Mesothelial cell of epicardium (in vitro differentiated cells): ENCODE data around the gene TIMM29. TPM values are rescaled to one million over a fixed set of nuclear protein-coding genes. Genes with fewer than 3 reads are reported as not detected.

Experiments used
- DNase-seq, 2 experiments: peaks; one replicate each; pipeline ENCODE4 v3.0.0; 2021; ENCODE audit warnings: low spot score in 2 of 2; ENCODE audit not compliant: unreplicated experiment in 2 of 2
- H3K27ac Mint-ChIP-seq: 2 replicates; pipeline ENCODE4 v1.8.0; 2021; ENCODE audit warnings: mixed read lengths
- H3K27me3 Mint-ChIP-seq: 2 replicates; pipeline ENCODE4 v1.8.0; 2021; ENCODE audit warnings: low read depth, mixed read lengths
- H3K36me3 Mint-ChIP-seq: 2 replicates; pipeline ENCODE4 v1.8.0; 2021; ENCODE audit warnings: mixed read lengths
- H3K4me1 Mint-ChIP-seq: 2 replicates; pipeline ENCODE4 v1.8.0; 2021; ENCODE audit warnings: mixed read lengths
- H3K4me3 Mint-ChIP-seq: 2 replicates; pipeline ENCODE4 v1.8.0; 2021; ENCODE audit warnings: mild to moderate bottlenecking, moderate library complexity, mixed read lengths
- H3K9me3 Mint-ChIP-seq: 2 replicates; pipeline ENCODE4 v1.8.0; 2021; ENCODE audit warnings: mixed read lengths
- total RNA-seq: library from RNA; stranded (reverse); gene quantifications from 3 replicates; pipeline ENCODE4 v1.2.1, GENCODE V29; 2021
- TF ChIP-seq, protein P1 (sequence below): fragments of 200-600 bp; sonication (generic); IDR thresholded peaks from one replicate; pipeline ENCODE4 v1.5.0; 2021; ENCODE audit warnings: antibody characterized with exemption; ENCODE audit not compliant: unreplicated experiment

TIMM29 gene
- total RNA-seq, 1 donor from 2014 or later = 31.5 TPM

DNA sequence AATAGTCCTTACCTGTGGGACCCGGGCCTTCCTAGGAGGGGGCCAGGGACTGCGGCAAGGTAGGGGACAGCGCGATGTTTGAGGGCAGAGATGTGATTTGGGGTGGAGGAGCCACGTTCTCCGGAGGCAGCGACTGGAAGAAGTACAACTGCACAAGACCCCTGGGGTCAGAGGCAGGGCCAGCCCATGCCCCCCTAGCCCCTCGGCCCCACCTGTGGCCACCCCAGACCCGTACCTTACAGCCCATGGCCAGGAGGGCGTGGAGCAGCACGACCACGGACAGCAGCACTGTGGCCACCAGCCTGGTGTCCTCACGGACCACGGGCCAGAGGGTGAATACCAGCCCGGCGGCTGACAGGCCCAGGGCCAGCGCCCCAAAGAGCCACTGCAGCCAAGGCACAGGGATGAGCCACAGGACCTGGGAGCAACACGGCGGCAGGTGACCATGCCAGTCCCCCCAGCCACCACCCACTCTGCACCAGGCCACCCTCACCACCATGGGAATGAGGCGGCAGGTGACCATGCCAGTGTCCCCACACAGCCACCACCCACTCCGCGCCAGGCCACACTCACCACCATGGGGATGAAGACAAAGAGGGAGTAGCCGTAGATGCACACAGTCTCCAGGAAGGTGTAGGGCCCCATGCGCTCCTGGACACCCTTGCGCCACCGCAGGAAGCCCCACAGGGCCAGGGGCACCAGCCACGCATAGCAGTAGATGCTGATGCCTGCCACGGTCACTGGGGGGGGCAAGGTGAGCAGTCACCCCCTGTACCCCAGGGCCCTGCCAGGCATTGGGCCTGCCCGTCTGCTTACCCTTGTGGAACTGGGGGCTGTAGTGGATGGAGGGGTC, 5.1 kb upstream of the TIMM29 start:
- Mint-ChIP-seq H3K36me3 (peaks cover 16% of the 10 kb centered on the region), H3K4me3 (no peak overlapping the region)
- DNase-seq = no peak

DNA sequence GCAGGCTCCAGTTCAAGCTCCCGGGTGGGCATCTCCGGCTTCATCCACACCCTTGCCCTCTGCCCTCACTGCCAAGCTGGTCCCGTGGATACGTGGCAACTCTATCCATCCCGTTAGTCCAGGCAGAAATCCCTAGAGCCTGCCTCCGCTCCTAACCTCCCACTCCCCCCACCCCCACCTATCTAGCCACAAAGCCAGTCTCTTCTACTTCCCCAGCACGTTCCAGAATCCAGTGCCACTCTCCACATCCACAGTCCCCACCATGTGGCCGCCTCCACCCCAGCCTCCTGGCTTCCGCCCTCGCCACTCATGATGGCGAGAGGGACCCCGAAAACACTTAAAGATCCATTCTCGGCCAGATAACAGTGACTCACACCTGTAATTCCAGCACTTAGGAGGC, 4.0 kb upstream of the TIMM29 start:
- no peaks in the 10 kb centered on the region for H3K27me3 Mint-ChIP-seq
- H3K36me3 Mint-ChIP-seq = peaks cover 9% of the 10 kb centered on the region
- DNase-seq = no peak
- peaks cover 13% of the 10 kb centered on the region for H3K4me1 Mint-ChIP-seq
- no peak overlapping the region for H3K4me3 Mint-ChIP-seq
- H3K27ac Mint-ChIP-seq = no peak overlapping the region
- TF ChIP-seq, protein P1, sequence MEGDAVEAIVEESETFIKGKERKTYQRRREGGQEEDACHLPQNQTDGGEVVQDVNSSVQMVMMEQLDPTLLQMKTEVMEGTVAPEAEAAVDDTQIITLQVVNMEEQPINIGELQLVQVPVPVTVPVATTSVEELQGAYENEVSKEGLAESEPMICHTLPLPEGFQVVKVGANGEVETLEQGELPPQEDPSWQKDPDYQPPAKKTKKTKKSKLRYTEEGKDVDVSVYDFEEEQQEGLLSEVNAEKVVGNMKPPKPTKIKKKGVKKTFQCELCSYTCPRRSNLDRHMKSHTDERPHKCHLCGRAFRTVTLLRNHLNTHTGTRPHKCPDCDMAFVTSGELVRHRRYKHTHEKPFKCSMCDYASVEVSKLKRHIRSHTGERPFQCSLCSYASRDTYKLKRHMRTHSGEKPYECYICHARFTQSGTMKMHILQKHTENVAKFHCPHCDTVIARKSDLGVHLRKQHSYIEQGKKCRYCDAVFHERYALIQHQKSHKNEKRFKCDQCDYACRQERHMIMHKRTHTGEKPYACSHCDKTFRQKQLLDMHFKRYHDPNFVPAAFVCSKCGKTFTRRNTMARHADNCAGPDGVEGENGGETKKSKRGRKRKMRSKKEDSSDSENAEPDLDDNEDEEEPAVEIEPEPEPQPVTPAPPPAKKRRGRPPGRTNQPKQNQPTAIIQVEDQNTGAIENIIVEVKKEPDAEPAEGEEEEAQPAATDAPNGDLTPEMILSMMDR = no peak
- H3K9me3 Mint-ChIP-seq = no peaks in the 10 kb centered on the region

More for the DNA sequence above, 5.1 kb upstream of the TIMM29 start:
- H3K4me1 Mint-ChIP-seq = peaks cover 10% of the 10 kb centered on the region
- no peak overlapping the region for H3K27ac Mint-ChIP-seq
- H3K27me3 Mint-ChIP-seq = no peaks in the 10 kb centered on the region
- TF ChIP-seq, protein P1 = no peak
- no peaks in the 10 kb centered on the region for H3K9me3 Mint-ChIP-seq

DNA sequence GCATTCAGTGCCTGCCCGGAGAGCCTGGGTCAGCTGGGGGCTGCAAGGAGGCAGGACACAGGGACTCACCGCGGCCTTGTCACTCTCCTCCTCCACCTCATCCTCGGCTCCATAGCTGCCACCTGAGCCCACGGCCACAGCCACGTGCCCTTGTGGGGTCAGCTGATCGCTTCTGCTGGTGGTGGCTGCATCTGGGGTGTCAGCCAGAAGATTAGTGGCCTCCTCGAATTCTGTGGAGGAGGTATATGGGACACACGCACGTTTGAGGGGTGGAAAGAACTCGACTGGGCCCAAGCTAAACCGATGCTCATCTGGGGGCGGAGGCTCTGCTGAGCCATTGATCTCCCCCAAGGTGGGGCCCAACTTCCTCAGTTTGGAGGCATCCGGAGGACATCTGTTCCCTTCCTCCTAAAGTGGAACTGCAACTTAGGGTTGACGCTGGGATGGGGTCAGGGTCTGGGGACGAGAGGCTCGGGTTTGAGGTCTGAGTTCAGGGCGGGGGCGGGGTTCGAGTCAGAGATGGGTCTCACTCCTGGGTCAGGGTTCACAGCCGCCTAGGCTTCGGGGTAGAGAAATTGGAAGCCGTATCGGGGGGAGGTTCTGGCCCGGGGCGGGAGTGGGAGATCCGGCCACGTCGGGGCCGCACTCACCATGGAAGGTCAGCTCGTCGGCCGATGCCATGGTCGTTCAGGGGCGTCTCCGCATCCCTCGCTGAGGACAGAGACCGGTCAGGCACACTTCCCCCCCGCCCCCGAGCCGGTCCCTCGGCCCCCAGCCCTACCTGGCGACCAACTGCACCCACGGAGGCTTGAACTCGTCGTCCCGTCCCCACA, 665 bp upstream of the TIMM29 start:
- Mint-ChIP-seq H3K4me1 (peaks cover 17% of the 10 kb centered on the region), H3K36me3 (peaks cover 8% of the 10 kb centered on the region), H3K9me3 (no peaks in the 10 kb centered on the region), H3K27ac (peak overlapping the region; percentile 92), H3K27me3 (no peaks in the 10 kb centered on the region), H3K4me3 (peak overlapping the region; percentile 93)
- TF ChIP-seq, protein P1 = no peak
- DNase-seq = no peak

DNA sequence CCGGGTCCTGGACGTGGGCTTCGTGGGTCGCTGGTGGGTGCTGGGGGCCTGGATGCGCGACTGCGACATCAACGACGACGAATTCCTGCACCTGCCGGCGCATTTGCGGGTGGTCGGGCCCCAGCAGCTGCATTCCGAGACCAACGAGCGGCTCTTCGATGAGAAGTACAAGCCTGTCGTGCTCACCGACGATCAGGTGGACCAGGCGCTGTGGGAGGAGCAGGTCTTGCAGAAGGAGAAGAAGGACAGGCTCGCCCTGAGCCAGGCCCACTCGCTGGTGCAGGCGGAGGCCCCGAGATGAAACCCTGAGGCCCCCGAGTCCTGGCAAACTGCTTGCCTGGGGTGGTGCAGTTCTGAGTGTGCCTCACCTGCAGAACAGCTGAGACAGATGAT, 787 bp downstream of the TIMM29 start:
- peaks cover 6% of the 10 kb centered on the region for H3K36me3 Mint-ChIP-seq

DNA sequence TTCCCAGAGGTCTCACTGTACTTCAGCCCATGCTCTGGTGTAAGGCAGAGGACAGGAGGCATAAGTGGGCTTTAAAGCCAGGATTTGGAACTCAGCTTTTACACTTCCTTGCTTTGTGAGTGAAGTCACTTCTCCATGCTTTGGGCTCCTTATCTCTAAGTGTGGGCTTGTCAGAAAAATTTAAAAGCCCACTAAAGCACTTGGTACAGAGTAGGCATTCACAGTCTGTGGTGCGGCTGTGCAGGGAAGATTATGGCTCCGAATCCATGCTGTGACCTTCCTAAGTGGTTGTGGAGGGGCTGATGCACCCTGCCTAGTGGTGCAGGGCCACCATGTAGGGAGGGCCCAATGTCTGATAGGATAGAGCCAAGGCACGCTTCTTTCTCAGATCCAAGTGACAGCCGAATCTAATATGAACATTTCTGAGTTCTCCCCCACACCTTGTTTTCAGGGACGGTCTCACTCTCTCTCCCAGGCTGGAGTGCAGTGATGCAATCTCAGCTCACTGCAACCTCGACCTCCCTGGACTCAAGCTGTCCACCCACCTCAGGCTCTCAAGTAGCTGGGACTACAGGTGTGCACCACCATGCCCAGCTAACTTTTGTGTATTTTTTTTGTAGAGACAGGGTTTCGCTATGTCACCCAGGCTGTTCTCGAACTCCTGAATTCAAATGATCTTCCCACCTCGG, 6.9 kb downstream of the TIMM29 start:
- Mint-ChIP-seq H3K4me3 (no peak overlapping the region), H3K27me3 (no peaks in the 10 kb centered on the region), H3K27ac (no peak overlapping the region), H3K9me3 (no peaks in the 10 kb centered on the region), H3K4me1 (no peaks in the 10 kb centered on the region), H3K36me3 (peaks cover 1% of the 10 kb centered on the region)
- DNase-seq = no peak
- TF ChIP-seq, protein P1 = no peak

More for the DNA sequence above, 787 bp downstream of the TIMM29 start:
- Mint-ChIP-seq H3K9me3 (no peaks in the 10 kb centered on the region), H3K27me3 (no peaks in the 10 kb centered on the region), H3K4me1 (peaks cover 17% of the 10 kb centered on the region), H3K4me3 (peak overlapping the region; percentile 93), H3K27ac (peak overlapping the region; percentile 47)
- TF ChIP-seq, protein P1 = no peak
- DNase-seq = no peak
